ENCODE data around the gene ZFP91. TPM values are rescaled to one million over a fixed set of nuclear protein-coding genes. Genes with fewer than 3 reads are reported as not detected.

ZFP91 gene, protein sequence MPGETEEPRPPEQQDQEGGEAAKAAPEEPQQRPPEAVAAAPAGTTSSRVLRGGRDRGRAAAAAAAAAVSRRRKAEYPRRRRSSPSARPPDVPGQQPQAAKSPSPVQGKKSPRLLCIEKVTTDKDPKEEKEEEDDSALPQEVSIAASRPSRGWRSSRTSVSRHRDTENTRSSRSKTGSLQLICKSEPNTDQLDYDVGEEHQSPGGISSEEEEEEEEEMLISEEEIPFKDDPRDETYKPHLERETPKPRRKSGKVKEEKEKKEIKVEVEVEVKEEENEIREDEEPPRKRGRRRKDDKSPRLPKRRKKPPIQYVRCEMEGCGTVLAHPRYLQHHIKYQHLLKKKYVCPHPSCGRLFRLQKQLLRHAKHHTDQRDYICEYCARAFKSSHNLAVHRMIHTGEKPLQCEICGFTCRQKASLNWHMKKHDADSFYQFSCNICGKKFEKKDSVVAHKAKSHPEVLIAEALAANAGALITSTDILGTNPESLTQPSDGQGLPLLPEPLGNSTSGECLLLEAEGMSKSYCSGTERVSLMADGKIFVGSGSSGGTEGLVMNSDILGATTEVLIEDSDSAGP
- 40.2 and 41.3 TPM in 2 replicates for polyA plus RNA-seq (2013)

DNA sequence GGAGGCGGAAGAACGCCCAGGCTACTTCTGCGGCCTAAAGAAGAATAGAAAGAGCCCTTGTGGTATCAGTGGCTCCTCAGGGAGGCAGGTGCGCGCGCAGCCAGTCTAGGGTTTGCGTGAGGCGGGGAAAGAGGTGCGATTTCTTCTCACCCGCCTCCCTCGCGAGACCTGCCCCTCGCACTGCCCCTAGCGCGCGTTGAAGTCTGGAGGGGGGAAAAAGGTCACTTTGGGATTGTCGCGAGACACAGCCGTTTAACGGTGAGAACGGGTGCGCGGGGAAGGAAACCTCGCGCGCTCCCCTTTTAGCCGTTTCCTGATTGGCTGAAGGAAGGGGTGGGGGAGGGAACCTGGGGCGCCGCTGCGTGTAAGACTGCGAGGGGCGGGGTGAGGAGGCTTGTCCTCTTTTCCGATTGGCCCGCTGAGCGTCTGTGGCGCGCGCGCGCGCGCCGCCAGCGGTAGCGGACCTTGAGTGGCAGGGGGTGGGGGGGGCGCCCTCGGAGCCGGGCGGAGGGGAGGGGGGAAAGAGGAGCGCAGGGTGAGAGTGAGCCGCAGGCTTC, at the start of gene ZFP91:
Gene ZFP91 (plus strand): TSS at position 429 of the 557 bp plus-strand sequence. CDS start 219 bp downstream, outside the sequence.
- no CpG with 5 or more reads among the region's 51 CpGs for WGBS (ENCODE audit: extremely low coverage, insufficient coverage, insufficient read length)
- H2AK5ac ChIP-seq (ENCODE audit: low read length) = peak within 1 kb of the TSS; percentile 93
- no peaks in the 10 kb centered on the region for H3K27me3 ChIP-seq (ENCODE audit: insufficient read depth, low read length)
- no peak within 1 kb of the TSS for H2BK12ac ChIP-seq (ENCODE audit: low read length)
- H3K4me2 ChIP-seq (ENCODE audit: low read length) = peak within 1 kb of the TSS; percentile 81
- H4K12ac ChIP-seq (ENCODE audit: low read depth, low read length) = peak within 1 kb of the TSS; percentile 97
- H3K4me1 ChIP-seq (ENCODE audit: control insufficient read depth in 1 of 2, insufficient read depth in 2 of 2, low read length in 2 of 2) = peaks cover 0 to 2% of the 10 kb centered on the region in 2 experiments
- peak within 1 kb of the TSS; percentile 99 for H3K27ac ChIP-seq (ENCODE audit: low read depth, low read length)
- H4K91ac ChIP-seq (ENCODE audit: low read depth, low read length) = peak within 1 kb of the TSS; percentile 99
- H3K18ac ChIP-seq (ENCODE audit: low read length) = peak within 1 kb of the TSS; percentile 98
- no peak within 1 kb of the TSS for H3K23ac ChIP-seq (ENCODE audit: low read length)
- H2AFZ ChIP-seq (ENCODE audit: insufficient read depth, low read length, poor library complexity) = peak within 1 kb of the TSS; percentile 74
- peak within 1 kb of the TSS; percentile 99 for H3K9ac ChIP-seq (ENCODE audit: low read length)
- peaks cover 13% of the 10 kb centered on the region for H3K79me2 ChIP-seq (ENCODE audit: control insufficient read depth, insufficient read depth, low read length, poor library complexity)
- H3K79me1 ChIP-seq (ENCODE audit: low read length) = peaks cover 14% of the 10 kb centered on the region
- peak within 1 kb of the TSS; percentile 99 for H3K4me3 ChIP-seq (ENCODE audit: low read depth, low read length)
- H3K9me3 ChIP-seq (ENCODE audit: insufficient read depth, low read depth, low read length) = no peaks in the 10 kb centered on the region
- H3K36me3 ChIP-seq (ENCODE audit: control insufficient read depth in 1 of 2, insufficient read depth in 2 of 2, low read length in 2 of 2) = peaks cover 0 to 2% of the 10 kb centered on the region in 2 experiments
- H4K8ac ChIP-seq (ENCODE audit: low read depth, low read length) = peak within 1 kb of the TSS; percentile 98
- peak within 1 kb of the TSS; percentile 97 for H3K14ac ChIP-seq (ENCODE audit: low read length)
- H2BK5ac ChIP-seq (ENCODE audit: low read depth, low read length, poor library complexity) = peak within 1 kb of the TSS; percentile 97
- H3K4ac ChIP-seq (ENCODE audit: low read depth, low read length) = peak within 1 kb of the TSS; percentile 89
- peak within 1 kb of the TSS; percentile 97 for H2BK120ac ChIP-seq (ENCODE audit: insufficient read depth, low read length, poor library complexity)
- DNase-seq = peak; percentile 96 to 97

DNA sequence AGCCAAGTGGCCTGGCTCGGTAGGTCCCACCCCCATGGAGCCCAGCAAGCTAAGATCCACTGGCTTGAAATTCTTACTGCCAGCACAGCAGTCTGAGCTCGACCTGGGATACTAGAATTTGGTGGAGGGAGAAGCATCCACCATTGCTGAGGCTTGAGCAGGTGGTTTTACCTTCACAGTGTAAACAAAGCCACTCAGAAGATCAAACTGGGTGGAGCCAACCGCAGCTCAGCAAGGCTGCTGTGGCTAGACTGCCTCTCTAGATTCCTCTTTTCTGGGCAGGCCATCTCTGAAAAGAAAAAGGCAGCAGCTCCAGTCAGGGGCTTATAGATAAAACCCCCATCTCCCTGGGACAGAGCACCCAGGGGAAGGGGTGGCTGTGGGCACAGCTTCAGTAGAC, 48.6 kb upstream of the ZFP91 start:
- Histone ChIP-seq H3K27ac (ENCODE audit: low read depth, low read length) (no peak overlapping the region), H2BK120ac (ENCODE audit: insufficient read depth, low read length, poor library complexity) (no peak overlapping the region), H3K9me3 (ENCODE audit: insufficient read depth, low read depth, low read length) (peaks cover 7% of the 10 kb centered on the region), H3K79me1 (ENCODE audit: low read length) (no peaks in the 10 kb centered on the region), H2BK5ac (ENCODE audit: low read depth, low read length, poor library complexity) (no peak overlapping the region), H3K79me2 (ENCODE audit: control insufficient read depth, insufficient read depth, low read length, poor library complexity) (no peaks in the 10 kb centered on the region), H2AFZ (ENCODE audit: insufficient read depth, low read length, poor library complexity) (no peak overlapping the region), H4K91ac (ENCODE audit: low read depth, low read length) (no peak overlapping the region), H2BK12ac (ENCODE audit: low read length) (no peak overlapping the region), H3K23ac (ENCODE audit: low read length) (no peak overlapping the region), H3K36me3 (ENCODE audit: control insufficient read depth in 1 of 2, insufficient read depth in 2 of 2, low read length in 2 of 2) (peaks cover 0 to 7% of the 10 kb centered on the region in 2 experiments), H4K8ac (ENCODE audit: low read depth, low read length) (no peak overlapping the region), H3K4me2 (ENCODE audit: low read length) (no peak overlapping the region), H3K4me1 (ENCODE audit: control insufficient read depth in 1 of 2, insufficient read depth in 2 of 2, low read length in 2 of 2) (no peaks in the 10 kb centered on the region), H3K14ac (ENCODE audit: low read length) (no peak overlapping the region), H3K9ac (ENCODE audit: low read length) (no peak overlapping the region), H3K18ac (ENCODE audit: low read length) (no peak overlapping the region), H4K12ac (ENCODE audit: low read depth, low read length) (no peak overlapping the region), H2AK5ac (ENCODE audit: low read length) (no peak overlapping the region), H3K4ac (ENCODE audit: low read depth, low read length) (no peak overlapping the region), H3K4me3 (ENCODE audit: low read depth, low read length) (no peak overlapping the region), H3K27me3 (ENCODE audit: insufficient read depth, low read length) (no peaks in the 10 kb centered on the region)
- no peak for DNase-seq
- no CpG with 5 or more reads among the region's 3 CpGs for WGBS (ENCODE audit: extremely low coverage, insufficient coverage, insufficient read length)

DNA sequence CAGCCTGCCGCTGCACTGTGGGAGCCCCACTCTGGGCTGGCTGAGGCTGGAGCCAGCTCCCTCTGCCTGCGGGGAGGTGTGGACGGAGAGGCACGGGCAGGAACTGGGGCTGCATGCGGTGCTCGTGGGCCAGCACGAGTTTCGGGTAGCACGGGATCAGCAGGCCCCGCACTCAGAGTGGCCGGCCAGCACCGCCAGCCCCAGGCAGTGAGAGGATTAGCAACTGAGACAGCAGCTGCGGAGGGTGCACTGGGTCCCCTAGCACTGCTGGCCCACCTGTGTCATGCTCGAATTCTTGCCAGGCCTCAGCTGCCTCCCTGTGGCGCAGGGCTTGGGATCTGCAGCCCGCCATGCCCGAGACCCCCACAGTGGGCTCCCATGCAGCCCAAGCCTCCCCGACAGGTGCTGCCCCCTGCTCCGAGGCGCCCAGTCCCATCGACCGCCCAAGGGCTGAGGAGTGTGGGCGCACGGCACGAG, 47.0 kb upstream of the ZFP91 start:
- Histone ChIP-seq H3K9ac (ENCODE audit: low read length) (no peak overlapping the region), H3K14ac (ENCODE audit: low read length) (no peak overlapping the region), H3K79me1 (ENCODE audit: low read length) (no peaks in the 10 kb centered on the region), H4K8ac (ENCODE audit: low read depth, low read length) (no peak overlapping the region), H2AFZ (ENCODE audit: insufficient read depth, low read length, poor library complexity) (no peak overlapping the region), H3K4me2 (ENCODE audit: low read length) (no peak overlapping the region), H3K4me1 (ENCODE audit: control insufficient read depth in 1 of 2, insufficient read depth in 2 of 2, low read length in 2 of 2) (no peaks in the 10 kb centered on the region), H2BK12ac (ENCODE audit: low read length) (no peak overlapping the region), H3K79me2 (ENCODE audit: control insufficient read depth, insufficient read depth, low read length, poor library complexity) (no peaks in the 10 kb centered on the region), H3K23ac (ENCODE audit: low read length) (no peak overlapping the region), H3K4me3 (ENCODE audit: low read depth, low read length) (no peak overlapping the region), H2BK5ac (ENCODE audit: low read depth, low read length, poor library complexity) (no peak overlapping the region), H3K27me3 (ENCODE audit: insufficient read depth, low read length) (no peaks in the 10 kb centered on the region), H2AK5ac (ENCODE audit: low read length) (no peak overlapping the region), H4K12ac (ENCODE audit: low read depth, low read length) (no peak overlapping the region), H3K4ac (ENCODE audit: low read depth, low read length) (no peak overlapping the region), H3K36me3 (ENCODE audit: control insufficient read depth in 1 of 2, insufficient read depth in 2 of 2, low read length in 2 of 2) (peaks cover 0 to 7% of the 10 kb centered on the region in 2 experiments), H2BK120ac (ENCODE audit: insufficient read depth, low read length, poor library complexity) (no peak overlapping the region), H3K9me3 (ENCODE audit: insufficient read depth, low read depth, low read length) (peaks cover 7% of the 10 kb centered on the region), H3K27ac (ENCODE audit: low read depth, low read length) (no peak overlapping the region), H3K18ac (ENCODE audit: low read length) (no peak overlapping the region), H4K91ac (ENCODE audit: low read depth, low read length) (no peak overlapping the region)
- WGBS (ENCODE audit: extremely low coverage, insufficient coverage, insufficient read length) = no CpG with 5 or more reads among the region's 25 CpGs
- no peak for DNase-seq

DNA sequence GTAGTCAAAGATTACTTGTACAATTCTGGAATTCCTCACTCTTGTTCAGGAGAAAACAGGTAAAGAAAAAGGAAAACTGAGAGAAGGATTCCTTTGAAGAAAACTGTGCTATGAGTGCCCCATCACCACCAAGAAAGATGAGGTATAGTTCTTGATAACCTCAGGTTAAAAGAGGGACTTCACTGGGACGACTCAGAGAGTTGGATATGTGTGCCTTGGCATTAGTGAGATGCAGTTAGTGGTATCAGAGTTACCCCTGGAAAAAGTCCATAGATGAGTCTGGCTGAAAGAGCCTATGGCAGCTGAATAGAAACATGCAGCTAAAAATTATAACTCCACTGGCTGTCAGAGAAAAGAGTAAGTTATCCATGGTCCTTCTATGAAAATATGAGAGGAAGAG, 32.0 kb upstream of the ZFP91 start:
- Histone ChIP-seq H3K4me3 (ENCODE audit: low read depth, low read length) (no peak overlapping the region), H2BK120ac (ENCODE audit: insufficient read depth, low read length, poor library complexity) (no peak overlapping the region), H3K36me3 (ENCODE audit: control insufficient read depth in 1 of 2, insufficient read depth in 2 of 2, low read length in 2 of 2) (no peaks in the 10 kb centered on the region), H2AFZ (ENCODE audit: insufficient read depth, low read length, poor library complexity) (no peak overlapping the region), H2AK5ac (ENCODE audit: low read length) (no peak overlapping the region), H3K4me2 (ENCODE audit: low read length) (no peak overlapping the region), H3K4me1 (ENCODE audit: control insufficient read depth in 1 of 2, insufficient read depth in 2 of 2, low read length in 2 of 2) (no peaks in the 10 kb centered on the region), H3K79me1 (ENCODE audit: low read length) (no peaks in the 10 kb centered on the region), H3K23ac (ENCODE audit: low read length) (no peak overlapping the region), H3K27me3 (ENCODE audit: insufficient read depth, low read length) (no peaks in the 10 kb centered on the region), H3K27ac (ENCODE audit: low read depth, low read length) (no peak overlapping the region), H4K91ac (ENCODE audit: low read depth, low read length) (no peak overlapping the region), H3K9me3 (ENCODE audit: insufficient read depth, low read depth, low read length) (no peaks in the 10 kb centered on the region), H3K9ac (ENCODE audit: low read length) (no peak overlapping the region), H4K12ac (ENCODE audit: low read depth, low read length) (no peak overlapping the region), H3K4ac (ENCODE audit: low read depth, low read length) (no peak overlapping the region), H3K18ac (ENCODE audit: low read length) (no peak overlapping the region), H3K79me2 (ENCODE audit: control insufficient read depth, insufficient read depth, low read length, poor library complexity) (no peaks in the 10 kb centered on the region), H3K14ac (ENCODE audit: low read length) (no peak overlapping the region), H2BK12ac (ENCODE audit: low read length) (no peak overlapping the region), H2BK5ac (ENCODE audit: low read depth, low read length, poor library complexity) (no peak overlapping the region), H4K8ac (ENCODE audit: low read depth, low read length) (no peak overlapping the region)
- DNase-seq = no peak
- no CpG with 5 or more reads among the region's 1 CpG for WGBS (ENCODE audit: extremely low coverage, insufficient coverage, insufficient read length)

All from trophoblast cell (in vitro differentiated cells and primary cell).